OCI-LY3 (cell line): ENCODE data around the gene VOPP1.

Experiments
- H2AFZ ChIP-seq: fragments of 200-600, 300-600 bp; shearing (Covaris generic); 2 replicates; pipeline ENCODE4 v1.6.0; 2014; ENCODE audit warnings: antibody characterized with exemption, low read depth, low read length
- H3K27ac ChIP-seq: fragments of 200-600, 300-600 bp; sonication (generic); 2 replicates; pipeline ENCODE4 v1.5.1; 2014; ENCODE audit warnings: mild to moderate bottlenecking, low read length, moderate library complexity, mixed read lengths
- H3K27me3 ChIP-seq: fragments of 200-600, 300-600 bp; sonication (generic); 2 replicates; pipeline ENCODE4 v1.6.1; 2014; ENCODE audit warnings: low read depth, low read length, mixed read lengths
- H3K36me3 ChIP-seq: fragments of 200-600, 300-600 bp; sonication (generic); replicated peaks from 2 replicates; pipeline ENCODE3; 2014; ENCODE audit warnings: low read depth, low read length, mixed read lengths
- H3K4me1 ChIP-seq: fragments of 300-600, 200-600 bp; sonication (generic); 2 replicates; pipeline ENCODE4 v1.6.1; 2014; ENCODE audit warnings: low read length, mixed read lengths
- H3K4me2 ChIP-seq: fragments of 200-600, 300-600 bp; sonication (generic); 2 replicates; pipeline ENCODE4 v1.6.1; 2014; ENCODE audit warnings: low read length, mixed read lengths
- H3K4me3 ChIP-seq: fragments of 300-600, 200-600 bp; sonication (generic); 2 replicates; pipeline ENCODE4 v1.5.1; 2014; ENCODE audit warnings: antibody characterized with exemption, mild to moderate bottlenecking, low read length, moderate library complexity
- H3K79me2 ChIP-seq: fragments of 300-600, 200-600 bp; shearing (Covaris generic); 2 replicates; pipeline ENCODE4 v1.6.1; 2014; ENCODE audit warnings: mild to moderate bottlenecking, low read length, mixed read lengths
- H3K9ac ChIP-seq: fragments of 300-600, 200-600 bp; shearing (Covaris generic); 2 replicates; pipeline ENCODE4 v1.6.0; 2014; ENCODE audit warnings: mild to moderate bottlenecking, low read length, moderate library complexity
- H3K9me3 ChIP-seq: fragments of 200-600, 300-600 bp; shearing (Covaris generic); 2 replicates; pipeline ENCODE4 v1.6.1; 2014; ENCODE audit warnings: low read length, mixed read lengths; ENCODE audit not compliant: insufficient read depth
- H4K20me1 ChIP-seq: fragments of 200-600, 300-600 bp; sonication (generic); 2 replicates; pipeline ENCODE4 v1.6.1; 2016; ENCODE audit warnings: low read length, mixed read lengths; ENCODE audit not compliant: insufficient read depth
- EZH2phosphoT487 ChIP-seq: fragments of 200-600 bp; shearing (Covaris generic); IDR thresholded peaks from 2 replicates; pipeline ENCODE4 v1.6.1; 2018; ENCODE audit warnings: antibody characterized with exemption, mixed run types, low read depth
- TF ChIP-seq, protein P1 (sequence below): fragments of 200-600, 300-600 bp; sonication (generic); IDR thresholded peaks from 2 replicates; pipeline ENCODE4 v1.5.1; 2014; ENCODE audit warnings: antibody characterized with exemption, low read length, low read depth

The VOPP1 gene

DNA sequence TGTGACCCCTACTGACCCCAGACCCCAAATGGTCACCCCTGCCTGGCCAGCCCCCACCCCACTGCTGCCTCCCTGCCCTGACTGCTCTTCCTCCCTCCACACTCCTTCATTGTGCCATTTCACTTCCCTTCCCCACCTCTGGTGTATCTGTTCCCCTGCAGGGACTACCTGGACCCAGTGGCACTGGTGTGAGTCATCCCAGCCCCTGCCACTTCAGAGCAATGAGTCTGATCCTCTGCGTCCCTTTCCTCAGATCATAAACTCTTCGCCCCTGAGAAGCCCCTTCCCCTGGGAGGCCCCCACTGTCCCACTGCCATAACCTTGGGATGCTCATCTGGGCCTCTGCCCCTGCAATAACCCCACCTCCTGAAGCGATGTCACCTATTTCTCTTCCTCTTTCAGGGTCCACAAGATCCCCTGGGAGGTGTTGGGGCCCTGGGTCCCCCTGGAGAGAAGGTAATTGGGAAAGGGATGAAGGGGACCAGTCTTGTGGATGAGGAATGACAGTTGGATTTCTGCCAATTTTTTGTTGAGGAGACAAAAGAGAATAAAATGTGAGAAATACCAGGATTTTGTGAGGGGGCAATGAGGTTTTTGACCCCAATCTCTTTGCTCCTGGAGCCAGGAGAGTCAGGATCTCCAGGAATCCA is 19.1 kb upstream of the VOPP1 start:
- Histone ChIP-seq H3K4me1 (peaks cover 23% of the 10 kb centered on the region), H2AFZ (no peak overlapping the region), H4K20me1 (no peaks in the 10 kb centered on the region), H3K9me3 (no peaks in the 10 kb centered on the region), H3K4me3 (0 out of 2 replicates have a peak overlapping the region, but pooled peaks have one; percentile 27), H3K9ac (no peak overlapping the region), H3K27ac (no peak overlapping the region), H3K4me2 (peak overlapping the region; percentile 56), H3K27me3 (peaks cover 28% of the 10 kb centered on the region), H3K36me3 (no peaks in the 10 kb centered on the region), H3K79me2 (no peaks in the 10 kb centered on the region)
- TF ChIP-seq, protein P1, sequence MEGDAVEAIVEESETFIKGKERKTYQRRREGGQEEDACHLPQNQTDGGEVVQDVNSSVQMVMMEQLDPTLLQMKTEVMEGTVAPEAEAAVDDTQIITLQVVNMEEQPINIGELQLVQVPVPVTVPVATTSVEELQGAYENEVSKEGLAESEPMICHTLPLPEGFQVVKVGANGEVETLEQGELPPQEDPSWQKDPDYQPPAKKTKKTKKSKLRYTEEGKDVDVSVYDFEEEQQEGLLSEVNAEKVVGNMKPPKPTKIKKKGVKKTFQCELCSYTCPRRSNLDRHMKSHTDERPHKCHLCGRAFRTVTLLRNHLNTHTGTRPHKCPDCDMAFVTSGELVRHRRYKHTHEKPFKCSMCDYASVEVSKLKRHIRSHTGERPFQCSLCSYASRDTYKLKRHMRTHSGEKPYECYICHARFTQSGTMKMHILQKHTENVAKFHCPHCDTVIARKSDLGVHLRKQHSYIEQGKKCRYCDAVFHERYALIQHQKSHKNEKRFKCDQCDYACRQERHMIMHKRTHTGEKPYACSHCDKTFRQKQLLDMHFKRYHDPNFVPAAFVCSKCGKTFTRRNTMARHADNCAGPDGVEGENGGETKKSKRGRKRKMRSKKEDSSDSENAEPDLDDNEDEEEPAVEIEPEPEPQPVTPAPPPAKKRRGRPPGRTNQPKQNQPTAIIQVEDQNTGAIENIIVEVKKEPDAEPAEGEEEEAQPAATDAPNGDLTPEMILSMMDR = no peak

GRCh38 chr7:55590517-55591281 is 18.4 kb upstream of the VOPP1 start:
- no peaks in the 10 kb centered on the region for H3K36me3 ChIP-seq
- peaks cover 31% of the 10 kb centered on the region for H3K27me3 ChIP-seq
- no peaks in the 10 kb centered on the region for H3K79me2 ChIP-seq
- H3K4me3 ChIP-seq = no peak overlapping the region
- no peaks in the 10 kb centered on the region for H3K9me3 ChIP-seq
- no peak overlapping the region for H2AFZ ChIP-seq
- no peak for TF ChIP-seq EZH2phosphoT487
- TF ChIP-seq, protein P1 = no peak
- H3K9ac ChIP-seq = no peak overlapping the region
- no peaks in the 10 kb centered on the region for H4K20me1 ChIP-seq
- no peak overlapping the region for H3K4me2 ChIP-seq
- no peak overlapping the region for H3K27ac ChIP-seq
- H3K4me1 ChIP-seq = peaks cover 23% of the 10 kb centered on the region

GRCh38 chr7:55589905-55590304 is 17.6 kb upstream of the VOPP1 start:
- Histone ChIP-seq H3K79me2 (no peaks in the 10 kb centered on the region), H3K4me2 (no peak overlapping the region), H4K20me1 (no peaks in the 10 kb centered on the region), H3K36me3 (no peaks in the 10 kb centered on the region), H3K27me3 (peaks cover 31% of the 10 kb centered on the region), H3K9me3 (no peaks in the 10 kb centered on the region), H3K27ac (no peak overlapping the region), H3K9ac (no peak overlapping the region), H2AFZ (no peak overlapping the region), H3K4me3 (no peak overlapping the region), H3K4me1 (peaks cover 23% of the 10 kb centered on the region)
- no peak for TF ChIP-seq EZH2phosphoT487

GRCh38 chr7:55588976-55589604 is 16.8 kb upstream of the VOPP1 start:
- Histone ChIP-seq H3K4me2 (no peak overlapping the region), H2AFZ (no peak overlapping the region), H3K27me3 (peaks cover 31% of the 10 kb centered on the region)

More at GRCh38 chr7:55588976-55589604, 16.8 kb upstream of the VOPP1 start:
- H3K4me3 ChIP-seq = no peak overlapping the region
- H3K9me3 ChIP-seq = no peaks in the 10 kb centered on the region
- no peak overlapping the region for H3K27ac ChIP-seq
- H3K36me3 ChIP-seq = no peaks in the 10 kb centered on the region
- H3K4me1 ChIP-seq = peaks cover 23% of the 10 kb centered on the region
- H3K79me2 ChIP-seq = no peaks in the 10 kb centered on the region
- no peak overlapping the region for H3K9ac ChIP-seq
- no peaks in the 10 kb centered on the region for H4K20me1 ChIP-seq
- TF ChIP-seq, protein P1 = no peak
- no peak for TF ChIP-seq EZH2phosphoT487
